ENCODE measurements around the gene UMODL1.

UMODL1 gene

DNA sequence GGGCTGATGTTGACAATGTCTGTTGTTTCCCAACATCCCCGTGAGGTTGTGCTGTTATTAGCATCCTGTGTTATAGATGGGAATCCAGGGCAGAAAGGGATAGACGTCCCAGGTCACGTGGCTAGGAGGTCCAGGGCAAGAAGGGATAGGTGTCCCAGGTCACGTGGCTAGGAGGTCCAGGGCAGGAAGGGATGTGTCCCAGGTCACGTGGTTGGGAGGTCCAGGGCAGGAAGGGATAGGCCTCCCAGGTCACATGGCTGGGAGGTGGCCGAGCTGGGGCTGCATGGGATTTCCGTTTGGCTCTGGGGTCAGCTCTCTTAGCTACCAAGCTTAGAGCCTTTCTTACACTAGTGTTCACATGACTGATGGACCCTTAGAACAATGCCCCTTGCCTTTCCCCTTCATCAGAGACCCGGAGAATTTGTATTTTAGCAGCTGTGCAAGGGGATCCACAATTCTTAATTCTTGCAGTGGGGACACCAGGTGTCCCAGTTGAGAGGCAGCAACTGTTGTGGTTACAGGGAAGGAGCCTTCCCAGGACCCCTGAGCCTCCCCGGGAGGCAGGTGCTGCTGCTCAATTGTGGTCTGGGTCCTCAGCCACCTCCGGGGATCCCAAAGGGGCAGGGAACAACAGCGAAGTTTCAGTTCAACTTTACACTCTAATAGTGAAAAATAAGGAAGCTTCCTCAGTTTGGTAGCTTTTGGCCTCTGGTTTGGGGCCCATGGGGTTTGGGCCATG lies 69.2 kb downstream of the UMODL1 start:
- FAIRE-seq (no peak), DNase-seq (ENCODE audit: insufficient read length) (no peak)
- no peak for TF ChIP-seq TAF1 (IDR thresholded peaks at IDR 0.05; ENCODE audit: borderline replicate concordance, low read depth, low read length)
- TF ChIP-seq POLR2A (IDR thresholded peaks at IDR 0.05; ENCODE audit: low read depth, low read length), result no peak
- no peak for TF ChIP-seq POLR2AphosphoS5 (IDR thresholded peaks at IDR 0.05; ENCODE audit: low read depth, low read length)

DNA sequence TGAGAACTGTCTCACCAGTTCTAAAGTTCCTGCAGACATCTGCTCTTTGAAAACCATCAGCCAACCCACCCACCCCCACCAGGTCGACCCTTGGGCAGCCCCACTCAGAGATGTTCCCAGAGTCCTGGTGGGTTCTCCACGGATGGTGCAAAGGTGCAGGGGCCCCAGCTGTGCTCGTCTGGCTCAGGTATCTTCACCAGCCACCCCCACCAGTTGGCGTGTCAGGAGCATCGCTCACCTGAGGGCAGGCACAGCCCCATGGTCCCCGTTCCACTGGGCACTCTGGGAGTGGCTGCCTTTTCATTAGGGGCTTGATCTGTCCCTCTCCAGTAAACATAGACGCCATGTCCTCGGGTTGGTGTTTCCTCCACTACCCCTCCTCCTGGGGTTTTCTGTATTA lies 70.5 kb downstream of the UMODL1 start:
- FAIRE-seq, result no peak
- TF ChIP-seq POLR2A (IDR thresholded peaks at IDR 0.05; ENCODE audit: low read depth, low read length), result no peak
- TF ChIP-seq POLR2AphosphoS5 (IDR thresholded peaks at IDR 0.05; ENCODE audit: low read depth, low read length), result no peak
- TF ChIP-seq TAF1 (IDR thresholded peaks at IDR 0.05; ENCODE audit: borderline replicate concordance, low read depth, low read length), result no peak
- DNase-seq (ENCODE audit: insufficient read length), result no peak

DNA sequence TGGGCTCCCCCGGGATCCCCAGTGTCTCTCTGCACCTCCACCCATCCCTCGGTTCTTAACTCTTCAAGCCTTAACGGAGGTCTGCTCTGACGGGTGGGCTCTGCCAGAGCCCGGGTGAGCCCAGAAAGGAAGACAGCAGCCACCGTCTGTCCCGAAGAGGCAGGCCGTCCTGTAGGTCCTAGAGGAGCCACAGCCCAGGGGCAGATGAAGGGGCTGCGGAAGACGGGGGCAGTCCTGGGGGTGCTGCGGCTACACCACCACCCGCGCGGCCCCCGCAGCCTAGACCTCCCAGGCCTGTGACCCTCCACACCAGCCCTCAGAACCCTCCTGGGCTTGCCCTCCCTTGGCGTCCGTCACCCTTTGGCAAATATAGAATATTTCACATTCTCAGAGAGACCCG lies 71.0 kb downstream of the UMODL1 start:
- DNase-seq (ENCODE audit: insufficient read length) (no peak), FAIRE-seq (no peak)
- TF ChIP-seq POLR2AphosphoS5 (IDR thresholded peaks at IDR 0.05; ENCODE audit: low read depth, low read length) (no peak), TAF1 (IDR thresholded peaks at IDR 0.05; ENCODE audit: borderline replicate concordance, low read depth, low read length) (no peak), POLR2A (IDR thresholded peaks at IDR 0.05; ENCODE audit: low read depth, low read length) (no peak)

DNA sequence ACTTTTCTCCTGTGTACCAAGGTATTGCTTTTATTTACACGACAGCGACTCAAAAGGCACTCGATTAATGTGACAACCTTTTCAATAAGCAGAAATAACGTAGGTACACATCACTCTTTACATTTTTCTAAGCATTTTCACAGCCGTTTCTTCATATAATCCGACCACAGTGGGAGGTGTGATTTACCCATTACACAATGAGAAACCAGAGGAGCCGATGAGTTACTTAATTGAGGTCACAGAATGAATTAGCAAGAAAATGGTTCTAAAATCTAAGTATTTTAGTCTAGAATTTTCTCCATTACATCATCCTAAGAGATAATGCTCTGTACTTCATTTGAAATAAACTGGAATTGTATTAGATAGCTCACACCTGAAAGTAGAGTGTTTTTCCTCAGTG lies 71.5 kb downstream of the UMODL1 start:
- TF ChIP-seq TAF1 (IDR thresholded peaks at IDR 0.05; ENCODE audit: borderline replicate concordance, low read depth, low read length) (no peak), POLR2AphosphoS5 (IDR thresholded peaks at IDR 0.05; ENCODE audit: low read depth, low read length) (no peak)
- DNase-seq (ENCODE audit: insufficient read length) (no peak), FAIRE-seq (no peak)

DNA sequence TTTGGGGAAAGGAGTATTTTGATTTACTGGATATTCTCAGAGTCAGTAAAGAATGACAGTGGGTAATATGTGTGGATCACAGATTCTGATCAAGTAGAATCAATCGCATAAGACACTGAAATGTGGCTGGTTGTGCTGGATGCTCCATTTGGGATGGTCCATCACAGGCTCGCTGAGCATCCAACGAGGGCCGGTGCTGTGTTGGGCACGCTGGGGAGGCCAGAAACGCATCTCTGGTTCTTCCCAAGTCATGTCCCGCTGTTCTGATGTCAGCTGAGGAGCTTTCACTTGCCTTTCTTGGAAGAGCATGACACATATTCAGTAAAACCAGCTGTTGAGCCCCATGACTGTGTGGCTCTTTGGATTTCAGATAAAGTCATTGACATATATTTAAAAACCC lies 72.0 kb downstream of the UMODL1 start:
- no peak for DNase-seq (ENCODE audit: insufficient read length)
- no peak for TF ChIP-seq POLR2A (IDR thresholded peaks at IDR 0.05; ENCODE audit: low read depth, low read length)
- TF ChIP-seq TAF1 (IDR thresholded peaks at IDR 0.05; ENCODE audit: borderline replicate concordance, low read depth, low read length), result no peak
- no peak for TF ChIP-seq POLR2AphosphoS5 (IDR thresholded peaks at IDR 0.05; ENCODE audit: low read depth, low read length)
- no peak for FAIRE-seq

DNA sequence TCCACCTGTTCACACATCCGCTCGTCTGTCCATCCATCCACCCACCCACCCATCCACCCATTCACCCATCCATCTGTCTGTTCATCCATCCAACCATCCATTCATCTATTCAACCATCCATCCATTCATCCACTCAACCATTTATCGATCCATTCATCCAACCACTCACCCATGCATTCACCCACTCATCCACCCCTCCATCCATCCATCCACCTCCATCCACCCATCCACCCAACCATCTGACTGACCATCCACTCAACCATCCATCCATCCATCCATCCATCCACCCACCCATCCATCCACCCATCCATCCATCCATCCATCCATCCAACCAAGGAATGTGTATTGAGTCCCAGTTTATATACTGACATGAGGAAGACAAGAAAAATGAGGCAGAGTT lies 73.1 kb downstream of the UMODL1 start:
- FAIRE-seq (no peak), DNase-seq (ENCODE audit: insufficient read length) (no peak)
- TF ChIP-seq POLR2AphosphoS5 (IDR thresholded peaks at IDR 0.05; ENCODE audit: low read depth, low read length) (no peak), POLR2A (IDR thresholded peaks at IDR 0.05; ENCODE audit: low read depth, low read length) (no peak), TAF1 (IDR thresholded peaks at IDR 0.05; ENCODE audit: borderline replicate concordance, low read depth, low read length) (no peak)

DNA sequence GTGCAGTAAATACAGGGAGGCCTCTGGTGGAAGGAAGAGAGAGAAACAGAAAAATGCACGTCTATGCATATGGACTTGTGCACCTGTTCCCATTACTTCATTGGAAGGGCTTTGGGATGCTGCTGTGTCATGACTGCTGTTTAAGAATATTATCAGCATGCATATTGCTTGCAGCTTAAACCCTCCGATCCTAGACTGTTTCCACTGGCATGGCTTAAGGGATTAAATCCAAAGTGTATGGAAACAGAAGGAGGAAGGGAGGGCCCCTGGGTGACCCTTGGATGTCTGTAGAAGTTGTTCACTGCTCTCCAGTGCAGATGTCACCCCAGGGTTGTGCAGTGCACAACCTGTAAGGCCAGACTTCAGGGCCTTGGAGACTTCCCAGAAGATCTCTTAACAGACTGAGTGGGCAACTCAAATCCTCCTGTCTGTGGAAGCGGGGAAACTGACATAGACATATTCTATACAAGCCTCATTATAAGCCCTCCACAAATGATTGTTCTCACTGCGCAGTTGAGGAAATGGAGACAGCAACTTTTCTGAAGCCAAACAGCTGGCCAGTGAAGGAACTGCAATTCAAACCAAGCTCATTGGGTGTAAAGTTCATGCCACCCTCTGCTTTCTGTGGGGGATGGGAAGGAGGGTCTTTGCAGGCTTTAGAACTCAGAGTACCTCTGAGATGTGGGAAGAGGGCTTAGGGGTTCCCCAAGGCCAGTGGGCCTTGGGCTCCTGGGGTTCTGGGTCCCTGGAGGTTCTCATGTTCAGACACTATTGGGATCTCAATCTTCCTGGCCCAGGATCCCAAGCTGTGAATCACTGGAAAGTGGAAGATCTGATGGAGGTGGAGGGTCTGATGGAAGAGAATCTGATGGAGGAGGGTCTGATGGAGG lies 73.8 kb downstream of the UMODL1 start:
- TF ChIP-seq POLR2AphosphoS5 (IDR thresholded peaks at IDR 0.05; ENCODE audit: low read depth, low read length), result no peak
- no peak for TF ChIP-seq TAF1 (IDR thresholded peaks at IDR 0.05; ENCODE audit: borderline replicate concordance, low read depth, low read length)
- TF ChIP-seq POLR2A (IDR thresholded peaks at IDR 0.05; ENCODE audit: low read depth, low read length), result no peak
- FAIRE-seq (no peak), DNase-seq (ENCODE audit: insufficient read length) (no peak)

DNA sequence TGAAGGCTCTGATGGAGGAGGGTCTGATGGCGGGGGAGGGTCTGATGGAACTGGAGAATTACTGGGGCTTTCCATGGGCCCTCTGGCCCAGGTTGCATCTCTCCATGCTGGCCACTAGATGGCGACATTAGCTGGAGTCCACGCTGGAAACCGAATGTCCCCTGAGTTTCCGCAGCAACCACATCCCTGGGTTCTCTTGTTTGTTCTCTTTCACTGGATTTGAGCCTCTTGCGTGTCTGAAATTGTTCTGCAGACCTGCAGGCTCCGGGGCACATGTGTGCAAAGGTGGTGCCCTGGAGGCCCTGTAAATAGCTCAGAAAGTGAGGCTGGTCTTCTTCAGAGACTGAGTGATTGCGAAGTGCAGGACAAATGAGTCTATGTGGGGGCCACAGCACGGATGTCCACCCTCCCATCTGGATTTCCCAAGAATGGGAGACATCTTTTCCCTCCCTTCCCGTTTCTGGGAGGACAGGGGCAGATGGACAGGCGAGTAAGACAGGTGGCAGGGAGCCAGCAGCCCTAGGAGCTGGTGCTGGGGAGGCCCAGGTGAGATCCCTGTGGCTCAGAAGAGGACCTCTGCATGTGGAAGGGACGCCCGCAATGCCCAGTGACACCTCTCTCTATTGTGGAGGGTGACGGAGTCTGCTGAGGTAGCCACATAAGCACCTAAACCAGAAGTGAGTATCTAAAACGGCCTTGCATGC lies 74.6 kb downstream of the UMODL1 start:
- FAIRE-seq (peak; percentile 94), DNase-seq (ENCODE audit: insufficient read length) (peak; percentile 81)
- TF ChIP-seq TAF1 (IDR thresholded peaks at IDR 0.05; ENCODE audit: borderline replicate concordance, low read depth, low read length) (no peak), POLR2AphosphoS5 (IDR thresholded peaks at IDR 0.05; ENCODE audit: low read depth, low read length) (no peak), POLR2A (IDR thresholded peaks at IDR 0.05; ENCODE audit: low read depth, low read length) (no peak)

DNA sequence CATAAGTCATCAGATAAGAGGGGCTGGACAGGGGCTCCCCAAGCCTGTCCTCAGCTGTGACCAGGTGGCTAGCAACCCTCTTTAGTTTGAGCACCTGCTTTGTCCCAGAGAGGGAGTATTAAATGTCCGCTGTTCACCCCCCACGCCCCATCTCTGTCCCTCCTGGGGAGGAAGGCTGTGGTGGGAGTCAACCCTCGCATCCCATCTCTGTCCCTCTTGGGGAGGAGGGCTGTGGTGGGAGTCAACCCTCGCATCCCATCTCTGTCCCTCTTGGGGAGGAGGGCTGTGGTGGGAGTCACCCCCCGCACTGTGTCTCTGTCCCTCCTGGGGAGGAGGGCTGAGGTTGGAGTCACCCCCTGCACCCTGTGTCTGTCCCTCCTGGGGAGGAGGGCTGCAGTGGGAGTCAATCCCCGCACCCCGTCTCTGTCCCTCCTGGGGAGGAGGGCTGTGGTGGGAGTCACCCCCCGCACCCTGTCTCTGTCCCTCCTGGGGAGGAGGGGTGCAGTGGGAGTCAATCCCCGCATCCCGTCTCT lies 75.2 kb downstream of the UMODL1 start:
- FAIRE-seq (no peak), DNase-seq (ENCODE audit: insufficient read length) (no peak)
- no peak for TF ChIP-seq TAF1 (IDR thresholded peaks at IDR 0.05; ENCODE audit: borderline replicate concordance, low read depth, low read length)
- TF ChIP-seq POLR2AphosphoS5 (IDR thresholded peaks at IDR 0.05; ENCODE audit: low read depth, low read length), result no peak
- TF ChIP-seq POLR2A (IDR thresholded peaks at IDR 0.05; ENCODE audit: low read depth, low read length), result no peak

DNA sequence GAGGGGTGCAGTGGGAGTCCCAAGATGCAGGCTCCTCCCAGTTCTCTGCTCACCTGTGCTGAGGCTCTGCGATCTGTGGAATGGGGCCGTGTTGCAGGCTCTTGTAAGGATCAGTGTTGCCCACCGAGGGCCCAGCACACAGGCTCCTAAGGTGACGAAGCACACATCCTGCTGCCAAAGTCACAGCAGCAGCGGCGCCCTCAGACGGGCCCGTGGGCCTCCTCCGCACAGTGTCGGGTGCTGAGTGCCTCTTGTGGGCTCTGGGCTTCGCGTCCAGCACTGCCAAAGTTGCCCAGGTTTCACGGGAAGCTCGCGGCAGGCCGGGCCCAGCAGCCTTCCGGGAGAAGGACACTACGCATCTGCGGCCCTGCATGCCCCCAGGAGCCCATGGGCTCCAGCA lies 75.7 kb downstream of the UMODL1 start:
- no peak for TF ChIP-seq POLR2AphosphoS5 (IDR thresholded peaks at IDR 0.05; ENCODE audit: low read depth, low read length)
- FAIRE-seq, result no peak
- DNase-seq (ENCODE audit: insufficient read length), result no peak

DNA sequence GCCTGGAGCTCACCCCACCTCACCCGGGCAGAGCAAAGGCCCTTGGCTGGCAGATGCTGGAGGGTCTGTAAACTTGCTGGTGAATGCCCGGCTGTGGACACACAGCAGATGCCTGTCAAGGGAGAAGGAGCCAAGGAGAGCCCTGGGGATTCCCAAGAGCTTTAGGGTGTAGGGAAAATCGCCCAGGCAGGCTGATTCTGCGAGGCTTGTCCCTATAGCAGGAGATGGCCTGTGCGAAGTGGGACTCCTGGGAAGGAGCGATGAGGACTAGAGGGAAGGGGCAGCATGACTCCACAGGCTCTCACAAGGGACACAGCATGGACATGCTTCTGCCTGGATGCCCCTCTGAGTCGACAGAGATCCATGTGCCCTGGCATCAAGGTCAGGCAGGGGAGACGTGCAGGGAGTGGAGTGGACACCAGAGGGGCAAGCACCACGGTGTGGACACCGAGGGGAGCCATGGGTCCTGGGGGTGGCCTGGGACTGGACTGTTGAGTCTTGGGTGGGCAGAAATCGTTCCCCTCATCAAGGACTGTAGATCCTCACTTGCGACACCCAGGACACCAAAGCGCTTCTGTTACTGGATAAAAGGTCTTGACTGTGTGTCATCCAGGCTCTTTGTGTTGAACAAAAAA lies 76.4 kb downstream of the UMODL1 start:
- DNase-seq (ENCODE audit: insufficient read length) (no peak), FAIRE-seq (no peak)

More for the DNA sequence above, 76.4 kb downstream of the UMODL1 start:
- TF ChIP-seq TAF1 (IDR thresholded peaks at IDR 0.05; ENCODE audit: borderline replicate concordance, low read depth, low read length) (no peak), POLR2AphosphoS5 (IDR thresholded peaks at IDR 0.05; ENCODE audit: low read depth, low read length) (no peak), POLR2A (IDR thresholded peaks at IDR 0.05; ENCODE audit: low read depth, low read length) (no peak)

All from GM12892 (cell line).